ENCODE data around the gene CHRND. TPM values are rescaled to one million over a fixed set of nuclear protein-coding genes. Genes with fewer than 3 reads are reported as not detected.
"Not testable (repeated sequence)": the region's sequence is repeated elsewhere in the genome, so short reads cannot be mapped to it uniquely, and the experiment has no call there.

The CHRND gene
- total RNA-seq, 1 experiment from 2014 or later, result not detected

DNA sequence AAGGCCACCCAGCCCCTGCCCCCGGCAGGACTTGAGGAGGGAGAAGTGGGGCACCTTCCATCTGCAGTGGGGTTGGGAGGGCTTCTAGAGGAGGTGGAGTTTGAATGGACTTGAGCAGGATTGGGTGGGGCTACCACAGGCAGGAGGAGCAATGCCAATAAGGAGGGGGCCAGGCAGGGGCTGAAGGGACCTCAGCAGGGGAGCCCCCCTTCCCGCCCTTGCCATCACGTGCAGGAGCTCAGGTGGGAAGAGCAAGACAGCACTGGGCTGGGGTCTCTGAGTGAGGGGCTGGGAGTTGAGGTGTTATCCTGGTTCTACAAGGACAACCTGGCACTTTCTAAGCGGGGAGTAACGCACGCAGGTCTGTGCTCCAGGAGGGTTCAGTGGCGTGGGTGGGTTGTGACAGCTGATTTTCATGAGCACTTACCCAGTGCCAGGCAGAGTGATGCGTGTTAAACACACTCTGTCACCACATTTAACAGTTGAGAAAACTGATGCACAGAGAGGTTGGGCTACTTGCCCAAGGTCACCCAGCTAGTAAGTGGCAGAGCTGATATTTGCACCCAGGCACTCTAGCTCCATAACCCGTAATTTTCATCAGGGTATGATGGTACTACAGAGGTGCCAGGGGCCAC is 4.8 kb downstream of the CHRND start:
- Histone ChIP-seq H3K9me3 (no peaks in the 10 kb centered on the region), H3K36me3 (no peaks in the 10 kb centered on the region), H3K4me3 (no peak overlapping the region), H3K27me3 (no peaks in the 10 kb centered on the region)
- no peak for DNase-seq

DNA sequence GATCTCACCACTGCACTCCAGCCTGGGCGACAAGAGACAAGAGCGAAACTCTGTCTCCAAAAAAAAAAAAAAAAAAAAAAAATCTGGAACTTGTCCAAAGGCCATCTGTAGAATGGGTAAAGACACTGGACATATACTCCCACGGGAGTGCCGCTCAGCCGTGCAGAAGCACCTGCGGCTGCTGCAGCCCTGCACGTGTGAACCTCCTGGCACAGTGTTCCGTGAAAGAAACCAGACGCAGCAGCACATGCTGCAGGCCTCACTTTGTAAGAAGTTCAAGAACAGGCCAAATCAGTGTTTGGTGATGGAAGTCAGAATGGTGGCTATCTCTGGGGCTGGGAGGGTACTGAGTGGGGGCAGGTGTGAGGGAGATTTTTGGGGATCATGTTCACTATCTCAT is 6.5 kb downstream of the CHRND start:
- Histone ChIP-seq H3K36me3 (no peaks in the 10 kb centered on the region), H3K27me3 (no peaks in the 10 kb centered on the region), H3K4me3 (no peak overlapping the region), H3K9me3 (no peaks in the 10 kb centered on the region)
- no peak for DNase-seq

DNA sequence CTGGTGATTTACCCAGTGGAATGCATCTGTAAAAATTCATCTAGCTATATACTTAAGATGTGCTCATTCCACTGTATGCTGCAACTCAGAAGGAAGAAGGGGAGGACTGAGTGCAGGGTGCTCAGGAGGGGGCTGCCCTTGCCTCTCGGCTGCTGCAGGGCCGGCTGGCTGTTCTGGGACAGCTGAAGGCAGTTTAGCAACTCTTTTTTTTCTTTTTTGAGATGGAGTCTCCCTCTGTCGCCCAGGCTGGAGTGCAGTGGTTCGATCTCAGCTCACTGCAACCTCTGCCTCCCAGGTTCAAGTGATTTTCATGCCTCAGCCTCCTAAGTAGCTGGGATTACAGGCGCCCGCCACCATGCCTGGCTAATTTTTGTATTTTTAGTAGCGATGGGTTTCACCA is 6.9 kb downstream of the CHRND start:
- H3K4me3 ChIP-seq, DNase-seq, H3K9me3 ChIP-seq, H3K36me3 ChIP-seq, H3K27me3 ChIP-seq: not testable (repeated sequence)

DNA sequence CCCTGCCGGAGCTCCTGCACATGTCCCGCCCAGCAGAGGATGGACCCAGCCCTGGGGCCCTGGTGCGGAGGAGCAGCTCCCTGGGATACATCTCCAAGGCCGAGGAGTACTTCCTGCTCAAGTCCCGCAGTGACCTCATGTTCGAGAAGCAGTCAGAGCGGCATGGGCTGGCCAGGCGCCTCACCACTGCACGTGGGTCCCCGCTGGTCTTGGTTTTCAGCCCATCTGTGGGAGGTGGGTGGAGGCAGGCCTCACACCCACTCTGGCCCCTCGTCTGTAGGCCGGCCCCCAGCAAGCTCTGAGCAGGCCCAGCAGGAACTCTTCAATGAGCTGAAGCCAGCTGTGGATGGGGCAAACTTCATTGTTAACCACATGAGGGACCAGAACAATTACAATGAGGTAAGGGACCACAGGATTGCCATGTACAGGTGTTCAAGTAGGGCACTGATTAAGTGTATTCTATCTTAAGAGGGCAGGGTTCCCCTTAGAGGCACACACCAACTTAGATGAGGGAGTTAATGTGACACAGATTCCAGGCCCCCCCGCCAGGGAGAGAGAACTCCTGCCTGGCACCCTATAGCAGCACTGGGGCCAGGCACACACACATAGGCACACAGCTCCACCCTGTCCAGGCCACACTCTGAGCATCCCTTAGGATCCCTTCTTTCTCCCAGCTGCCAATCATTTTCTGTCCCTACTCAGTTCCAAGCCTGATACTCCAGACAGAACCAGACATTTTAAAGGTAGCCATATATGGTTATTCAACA is 8.2 kb downstream of the CHRND start:
- DNase-seq, result no peak
- H3K36me3 ChIP-seq, result no peaks in the 10 kb centered on the region
- no peak overlapping the region for H3K4me3 ChIP-seq
- H3K27me3 ChIP-seq, result no peaks in the 10 kb centered on the region
- no peaks in the 10 kb centered on the region for H3K9me3 ChIP-seq

DNA sequence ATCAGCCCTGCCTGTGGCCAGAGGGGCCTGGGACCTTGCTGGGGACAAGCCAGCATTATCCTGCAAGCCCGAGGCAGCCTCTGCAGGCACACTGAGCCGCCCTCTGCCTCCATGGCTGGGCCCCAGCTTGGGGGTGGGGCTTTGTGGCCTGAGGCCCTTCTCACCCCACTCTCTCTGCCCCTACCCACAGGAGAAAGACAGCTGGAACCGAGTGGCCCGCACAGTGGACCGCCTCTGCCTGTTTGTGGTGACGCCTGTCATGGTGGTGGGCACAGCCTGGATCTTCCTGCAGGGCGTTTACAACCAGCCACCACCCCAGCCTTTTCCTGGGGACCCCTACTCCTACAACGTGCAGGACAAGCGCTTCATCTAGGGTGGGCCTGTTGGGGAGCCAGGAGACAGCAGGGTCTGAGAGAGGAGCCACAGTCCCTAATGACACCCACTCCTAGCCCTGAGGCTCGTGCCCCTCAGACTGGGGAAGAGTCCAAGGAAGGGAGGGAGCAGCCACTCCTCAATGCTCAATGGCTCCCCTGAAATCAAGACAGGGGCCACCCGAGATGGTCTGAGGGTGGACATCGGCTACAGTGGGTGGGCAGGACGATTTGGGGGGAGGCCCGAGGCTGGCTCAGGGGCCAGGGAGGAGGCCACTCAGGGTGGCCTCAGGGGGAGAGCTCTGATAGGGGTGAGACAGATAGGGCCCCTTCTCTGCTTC is 9.1 kb downstream of the CHRND start:
- Histone ChIP-seq H3K9me3 (no peaks in the 10 kb centered on the region), H3K36me3 (no peaks in the 10 kb centered on the region), H3K4me3 (no peak overlapping the region), H3K27me3 (no peaks in the 10 kb centered on the region)
- DNase-seq, result no peak

DNA sequence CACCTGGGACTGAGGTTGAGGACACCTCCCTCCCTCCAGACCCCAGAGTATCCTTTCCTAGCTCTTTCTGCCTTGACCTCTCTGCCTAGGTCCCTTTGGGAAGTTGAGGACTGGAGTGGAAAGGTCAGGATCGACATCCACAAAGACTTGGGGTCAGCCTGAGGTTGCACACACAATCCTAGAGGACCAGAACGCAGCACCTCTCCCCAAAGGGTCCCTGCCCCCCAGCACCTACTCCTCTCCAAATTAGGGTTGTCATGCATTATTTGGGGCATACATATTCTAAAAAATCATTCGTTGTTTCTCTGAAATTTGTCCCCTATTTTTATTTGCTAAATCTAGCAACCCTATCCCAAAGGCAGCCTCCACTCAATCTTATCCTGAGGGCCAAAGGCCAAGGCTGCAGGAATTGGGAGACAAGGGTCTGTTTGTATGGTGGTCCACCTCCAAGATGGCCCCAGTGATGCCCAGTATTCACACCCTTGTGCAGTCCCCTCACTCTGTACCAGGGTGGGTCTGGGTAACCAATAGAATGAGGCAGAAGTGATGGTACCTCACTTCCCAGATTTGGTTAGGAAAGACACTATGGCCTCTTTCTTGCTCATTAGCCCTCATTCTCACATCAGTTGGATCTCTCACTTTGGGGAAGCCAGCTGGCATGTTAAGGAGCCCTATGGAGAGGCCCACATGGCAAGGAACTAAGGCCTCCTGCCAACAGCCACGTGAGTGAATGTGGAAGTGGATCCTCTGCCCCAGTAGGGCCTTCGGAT is 10.0 kb downstream of the CHRND start:
- no peak for DNase-seq
- no peak overlapping the region for H3K4me3 ChIP-seq
- no peaks in the 10 kb centered on the region for H3K9me3 ChIP-seq
- H3K36me3 ChIP-seq, result no peaks in the 10 kb centered on the region
- no peaks in the 10 kb centered on the region for H3K27me3 ChIP-seq

DNA sequence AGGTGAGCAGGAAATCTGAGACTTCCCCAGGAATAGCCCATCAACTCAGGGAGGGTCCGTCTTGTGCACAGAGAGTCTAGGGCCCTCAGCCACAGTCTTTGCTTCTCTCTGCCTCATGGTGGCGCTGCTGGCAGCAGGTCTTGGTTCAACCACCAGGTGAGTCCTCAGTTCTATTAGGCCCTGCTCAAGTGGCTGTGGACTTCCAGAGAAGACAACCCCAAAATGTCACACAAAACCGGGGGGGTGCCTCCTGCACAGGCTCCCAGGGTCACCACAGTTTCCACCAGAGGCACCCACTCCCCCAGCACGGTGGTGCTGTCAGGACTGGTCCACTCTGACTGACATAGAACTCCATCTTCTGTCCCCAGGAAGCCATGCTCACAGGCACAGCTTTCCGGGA is 11.1 kb downstream of the CHRND start:
- Histone ChIP-seq H3K27me3 (no peaks in the 10 kb centered on the region), H3K36me3 (no peaks in the 10 kb centered on the region), H3K9me3 (no peaks in the 10 kb centered on the region), H3K4me3 (no peak overlapping the region)
- DNase-seq, result no peak

DNA sequence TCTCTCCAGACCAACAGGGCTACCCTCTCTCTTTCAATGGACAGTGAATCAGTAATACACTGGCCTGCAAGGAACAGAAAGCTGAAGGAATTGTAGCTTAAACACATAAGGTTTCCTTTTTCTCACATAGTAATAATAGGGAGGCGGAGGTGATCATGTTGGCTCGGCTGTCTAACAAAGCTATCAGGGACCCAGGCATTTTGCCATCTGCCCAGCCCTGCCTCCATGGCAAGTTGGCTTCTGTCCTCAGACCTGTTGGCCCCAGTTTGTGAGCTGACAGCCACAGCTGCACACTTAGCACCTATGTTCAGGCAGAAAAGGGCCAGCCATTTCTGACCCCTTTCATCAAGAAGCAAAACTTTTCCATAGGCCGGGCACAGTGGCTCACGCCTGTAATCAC is 11.5 kb downstream of the CHRND start:
- H3K36me3 ChIP-seq, result no peaks in the 10 kb centered on the region
- H3K4me3 ChIP-seq, result no peak overlapping the region
- no peaks in the 10 kb centered on the region for H3K27me3 ChIP-seq
- DNase-seq, result no peak
- H3K9me3 ChIP-seq, result no peaks in the 10 kb centered on the region

DNA sequence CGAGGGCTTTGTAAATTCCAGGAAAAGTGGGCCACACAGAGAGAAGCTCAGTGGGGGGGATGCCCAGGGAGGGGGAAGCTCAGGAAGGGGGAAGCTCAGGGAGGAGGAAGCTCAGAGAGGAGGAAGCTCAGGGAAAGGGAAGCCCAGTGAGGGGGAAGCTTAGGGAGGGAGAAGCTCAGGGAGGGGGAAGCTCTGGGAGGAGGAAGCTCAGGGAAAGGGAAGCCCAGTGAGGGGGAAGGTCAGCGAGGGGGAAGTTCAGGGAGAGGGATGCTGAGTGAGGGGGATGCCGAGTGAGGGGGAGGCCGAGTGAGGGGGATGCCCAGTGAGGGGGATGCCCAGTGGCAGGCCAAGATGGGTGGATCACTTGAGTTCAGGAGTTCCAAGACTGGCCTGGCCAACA is 12.7 kb downstream of the CHRND start:
- Histone ChIP-seq H3K9me3 (no peaks in the 10 kb centered on the region), H3K27me3 (no peaks in the 10 kb centered on the region), H3K36me3 (no peaks in the 10 kb centered on the region), H3K4me3 (no peak overlapping the region)
- DNase-seq, result no peak

DNA sequence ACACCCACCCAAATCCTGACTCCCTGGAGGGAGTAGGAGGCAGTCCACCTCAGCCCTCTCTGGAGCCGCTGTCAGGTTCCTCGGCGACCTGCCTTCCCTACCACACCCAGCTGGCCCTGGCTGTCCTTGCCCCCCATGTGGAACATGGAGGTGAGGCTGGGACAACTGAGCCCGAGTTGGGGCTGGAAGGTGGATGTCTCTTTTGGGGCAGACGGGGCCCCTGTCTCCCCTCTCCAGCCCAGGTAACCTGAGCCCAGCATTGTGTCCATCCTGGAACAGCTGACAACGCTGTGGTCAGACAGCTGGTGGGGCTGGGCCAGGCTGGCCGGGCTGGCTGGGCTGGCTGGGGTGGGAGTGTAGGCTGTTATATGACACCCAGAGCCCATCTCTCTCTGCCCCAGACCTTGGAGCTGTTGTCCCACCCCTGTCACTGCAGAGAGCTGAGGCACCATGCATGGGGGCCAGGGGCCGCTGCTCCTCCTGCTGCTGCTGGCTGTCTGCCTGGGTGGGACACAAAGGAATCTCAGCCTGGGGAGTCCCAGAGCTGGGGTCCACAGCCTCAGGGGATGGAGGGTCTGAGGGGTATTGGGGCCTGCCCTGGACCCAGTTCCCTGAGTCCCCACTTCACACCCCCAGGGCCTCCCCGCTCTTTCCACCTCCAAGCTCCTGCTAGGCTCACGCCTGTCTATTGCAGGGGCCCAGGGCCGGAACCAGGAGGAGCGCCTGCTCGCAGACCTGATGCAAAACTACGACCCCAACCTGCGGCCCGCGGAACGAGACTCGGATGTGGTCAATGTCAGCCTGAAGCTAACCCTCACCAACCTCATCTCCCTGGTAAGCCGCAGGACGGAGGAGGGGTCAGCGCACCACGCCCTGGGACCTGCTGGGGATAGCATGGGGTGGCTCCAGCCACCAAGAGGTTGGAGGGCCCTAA is 13.6 kb downstream of the CHRND start, which contains the start of gene CHRNG:
Gene CHRNG (plus strand): TSS at position 395 of the 934 bp plus-strand sequence. CDS start 56 bp downstream, at position 451.
- Histone ChIP-seq H3K9me3 (no peaks in the 10 kb centered on the region), H3K27me3 (no peaks in the 10 kb centered on the region), H3K4me3 (no peak within 1 kb of the TSS), H3K36me3 (no peaks in the 10 kb centered on the region)
- no peak for DNase-seq

DNA sequence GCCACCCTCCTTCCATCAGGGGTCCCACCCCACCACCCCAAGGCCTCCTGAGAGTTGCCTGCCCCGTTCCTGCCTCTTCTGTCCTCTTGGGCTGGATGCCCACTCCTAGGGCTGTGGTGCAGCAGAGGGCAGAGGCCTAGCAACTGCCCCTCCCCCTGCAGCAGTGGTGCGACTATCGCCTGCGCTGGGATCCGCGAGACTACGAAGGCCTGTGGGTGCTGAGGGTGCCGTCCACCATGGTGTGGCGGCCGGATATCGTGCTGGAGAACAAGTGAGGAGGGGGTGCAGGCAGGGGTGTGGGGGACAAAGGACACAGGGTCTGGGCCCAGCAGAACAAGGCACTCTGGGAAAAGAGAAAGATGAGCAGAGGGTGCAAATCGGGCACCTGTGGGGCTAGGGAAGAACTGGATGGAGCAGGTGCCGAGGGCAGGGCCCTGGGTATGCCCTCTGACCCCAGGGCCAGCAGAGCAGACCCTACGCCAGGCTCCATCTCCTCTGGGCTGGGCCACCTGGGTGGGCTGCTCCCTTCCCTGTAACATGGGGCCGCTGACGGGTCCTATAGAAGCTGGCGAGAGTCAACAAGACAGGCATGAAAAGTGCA is 14.6 kb downstream of the CHRND start:
- H3K4me3 ChIP-seq, result no peak overlapping the region
- no peak for DNase-seq
- H3K9me3 ChIP-seq, result no peaks in the 10 kb centered on the region
- H3K36me3 ChIP-seq, result no peaks in the 10 kb centered on the region
- H3K27me3 ChIP-seq, result no peaks in the 10 kb centered on the region

DNA sequence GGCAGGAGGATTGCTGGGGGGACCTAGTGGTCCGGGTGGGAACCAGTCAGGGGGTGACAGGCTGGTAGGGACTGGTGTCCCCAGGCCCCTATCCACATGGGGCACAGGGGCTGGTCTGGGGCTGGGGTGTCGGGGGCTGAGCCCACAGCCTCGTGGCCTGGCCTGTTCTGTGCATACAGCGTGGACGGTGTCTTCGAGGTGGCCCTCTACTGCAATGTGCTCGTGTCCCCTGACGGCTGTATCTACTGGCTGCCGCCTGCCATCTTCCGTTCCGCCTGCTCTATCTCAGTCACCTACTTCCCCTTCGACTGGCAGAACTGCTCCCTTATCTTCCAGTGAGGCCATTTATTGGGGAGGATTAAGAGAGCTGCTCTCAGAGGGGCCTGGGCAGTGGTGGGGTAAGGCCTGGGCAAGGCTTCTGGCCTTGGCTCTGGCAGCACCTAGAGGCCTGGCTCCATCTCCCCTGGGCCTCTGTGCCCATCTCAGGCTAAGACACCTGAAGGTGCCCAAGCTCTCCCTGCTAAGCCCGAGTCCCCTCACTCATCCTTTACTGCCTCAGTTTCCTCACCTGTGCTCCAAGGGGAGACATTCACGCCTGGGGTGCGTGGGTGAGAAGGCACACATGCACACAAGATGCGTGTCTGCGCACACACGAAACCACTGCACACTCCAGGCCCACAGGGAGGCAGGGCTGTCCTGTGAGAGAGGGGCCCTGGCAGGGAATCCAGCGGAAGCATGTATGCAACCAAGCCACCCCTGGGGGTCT is 15.4 kb downstream of the CHRND start:
- no peak overlapping the region for H3K4me3 ChIP-seq
- H3K36me3 ChIP-seq, result no peaks in the 10 kb centered on the region
- no peak for DNase-seq
- no peaks in the 10 kb centered on the region for H3K9me3 ChIP-seq
- no peaks in the 10 kb centered on the region for H3K27me3 ChIP-seq

DNA sequence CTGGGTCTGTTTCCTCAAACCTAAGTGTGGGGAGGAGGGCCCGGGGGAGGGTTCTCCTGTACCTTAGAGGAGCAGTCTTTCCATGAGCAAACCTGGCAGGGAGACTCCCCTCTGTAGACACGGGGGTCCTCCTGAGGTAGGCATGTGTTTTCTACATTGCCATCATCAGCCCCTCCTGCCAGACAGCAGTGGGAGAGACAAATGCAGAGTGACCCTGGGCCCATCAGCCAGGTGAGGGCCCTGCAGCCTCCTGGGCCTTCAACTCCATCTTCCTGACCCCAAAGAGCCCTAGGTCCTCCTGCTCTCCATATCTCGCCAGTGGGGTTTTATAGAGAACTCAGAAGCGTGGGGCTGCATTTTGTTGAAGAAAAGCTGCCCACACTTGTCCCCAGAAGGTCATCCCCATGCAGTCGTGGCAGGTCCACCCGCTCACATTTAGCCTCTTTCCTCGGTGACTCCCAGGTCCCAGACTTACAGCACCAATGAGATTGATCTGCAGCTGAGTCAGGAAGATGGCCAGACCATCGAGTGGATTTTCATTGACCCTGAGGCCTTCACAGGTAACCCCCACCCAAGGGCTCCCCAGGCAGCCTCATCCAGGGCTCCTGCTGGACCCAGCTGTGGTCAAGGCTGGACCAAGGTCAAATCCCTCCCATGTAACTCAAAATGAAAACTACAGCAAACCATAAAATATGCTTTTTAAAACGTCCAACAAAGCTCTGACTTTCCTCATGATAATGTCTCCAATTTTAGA is 16.2 kb downstream of the CHRND start:
- H3K27me3 ChIP-seq, result no peaks in the 10 kb centered on the region
- no peak overlapping the region for H3K4me3 ChIP-seq
- DNase-seq, result no peak
- no peaks in the 10 kb centered on the region for H3K9me3 ChIP-seq
- H3K36me3 ChIP-seq, result 0 out of 2 replicates have a peak, but pooled peaks cover 4% of the 10 kb centered on the region

DNA sequence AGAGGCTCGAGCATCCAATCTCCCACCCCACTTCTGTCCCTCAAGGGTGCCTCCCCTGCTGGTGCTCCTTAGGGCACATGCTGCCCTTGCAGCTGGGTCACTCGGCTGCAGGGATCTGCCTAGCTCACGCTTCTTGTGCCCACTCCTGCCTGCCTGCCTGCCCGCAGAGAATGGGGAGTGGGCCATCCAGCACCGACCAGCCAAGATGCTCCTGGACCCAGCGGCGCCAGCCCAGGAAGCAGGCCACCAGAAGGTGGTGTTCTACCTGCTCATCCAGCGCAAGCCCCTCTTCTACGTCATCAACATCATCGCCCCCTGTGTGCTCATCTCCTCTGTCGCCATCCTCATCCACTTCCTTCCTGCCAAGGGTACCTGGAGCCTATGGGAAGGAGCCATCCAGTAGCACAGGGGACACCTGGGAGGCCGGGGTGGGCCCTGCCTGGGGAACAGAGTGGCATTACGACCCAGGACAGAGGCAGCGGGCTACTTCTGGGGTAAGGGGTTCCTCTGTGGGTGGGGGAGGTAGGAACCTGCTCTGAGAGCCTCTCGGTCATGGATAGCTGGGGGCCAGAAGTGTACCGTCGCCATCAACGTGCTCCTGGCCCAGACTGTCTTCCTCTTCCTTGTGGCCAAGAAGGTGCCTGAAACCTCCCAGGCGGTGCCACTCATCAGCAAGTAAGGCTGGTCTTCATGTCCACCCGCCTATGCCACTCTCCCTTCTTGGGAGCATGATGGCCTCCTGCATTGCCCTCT is 16.9 kb downstream of the CHRND start:
- Histone ChIP-seq H3K9me3 (no peaks in the 10 kb centered on the region), H3K27me3 (no peaks in the 10 kb centered on the region), H3K4me3 (no peak overlapping the region), H3K36me3 (peaks cover 8% of the 10 kb centered on the region; the same call in 1 of the 2 replicates)
- no peak for DNase-seq
